22Rv1 (cell line): ENCODE results near the gene RBM20.

Experiments
- CTCF ChIP-seq: fragments of 450-650 bp; IDR thresholded peaks from 2 replicates; pipeline ENCODE4 v1.5.1; 2017; ENCODE audit warnings: mild to moderate bottlenecking
- ZFX ChIP-seq: fragments of 450-650 bp; IDR thresholded peaks from 2 replicates; pipeline ENCODE4 v1.6.1; 2017; ENCODE audit warnings: antibody characterized with exemption, borderline replicate concordance

- TF ChIP-seq CTCF = no peak
- no peak for TF ChIP-seq ZFX
Measured at GRCh38 chr10:110827410-110827809, 183.3 kb downstream of the RBM20 start.
